ENCODE measurements around the gene KY.

Gene KY, protein sequence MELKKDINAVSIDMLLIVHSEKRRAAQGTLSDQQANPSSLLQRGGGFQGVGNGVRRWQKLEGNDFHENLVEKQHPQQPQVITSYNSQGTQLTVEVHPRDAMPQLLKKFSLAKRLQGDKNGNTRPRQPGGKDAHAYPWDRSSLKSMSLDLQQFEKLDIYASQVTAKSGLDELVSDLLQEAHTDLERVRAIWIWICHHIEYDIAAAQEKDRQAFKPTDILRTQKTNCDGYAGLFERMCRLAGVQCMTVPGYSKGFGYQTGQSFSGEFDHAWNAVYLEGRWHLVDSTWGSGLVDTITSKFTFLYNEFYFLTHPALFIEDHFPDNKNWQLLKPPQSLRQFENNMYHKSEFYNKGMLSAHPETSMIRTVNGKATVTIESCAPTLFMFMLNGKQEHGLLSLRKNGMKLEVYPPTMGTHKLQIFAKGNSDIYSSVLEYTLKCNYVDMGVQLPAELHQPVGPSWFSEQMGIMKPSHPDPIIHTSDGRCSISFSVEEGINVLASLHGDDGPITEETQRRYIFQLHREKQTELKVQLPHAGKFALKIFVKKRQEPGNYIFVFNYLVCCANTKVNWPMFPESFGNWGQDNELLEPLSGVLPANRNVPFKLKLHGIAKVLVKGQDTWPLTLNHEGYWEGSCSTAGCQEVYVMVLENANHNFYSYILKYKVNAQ

DNA sequence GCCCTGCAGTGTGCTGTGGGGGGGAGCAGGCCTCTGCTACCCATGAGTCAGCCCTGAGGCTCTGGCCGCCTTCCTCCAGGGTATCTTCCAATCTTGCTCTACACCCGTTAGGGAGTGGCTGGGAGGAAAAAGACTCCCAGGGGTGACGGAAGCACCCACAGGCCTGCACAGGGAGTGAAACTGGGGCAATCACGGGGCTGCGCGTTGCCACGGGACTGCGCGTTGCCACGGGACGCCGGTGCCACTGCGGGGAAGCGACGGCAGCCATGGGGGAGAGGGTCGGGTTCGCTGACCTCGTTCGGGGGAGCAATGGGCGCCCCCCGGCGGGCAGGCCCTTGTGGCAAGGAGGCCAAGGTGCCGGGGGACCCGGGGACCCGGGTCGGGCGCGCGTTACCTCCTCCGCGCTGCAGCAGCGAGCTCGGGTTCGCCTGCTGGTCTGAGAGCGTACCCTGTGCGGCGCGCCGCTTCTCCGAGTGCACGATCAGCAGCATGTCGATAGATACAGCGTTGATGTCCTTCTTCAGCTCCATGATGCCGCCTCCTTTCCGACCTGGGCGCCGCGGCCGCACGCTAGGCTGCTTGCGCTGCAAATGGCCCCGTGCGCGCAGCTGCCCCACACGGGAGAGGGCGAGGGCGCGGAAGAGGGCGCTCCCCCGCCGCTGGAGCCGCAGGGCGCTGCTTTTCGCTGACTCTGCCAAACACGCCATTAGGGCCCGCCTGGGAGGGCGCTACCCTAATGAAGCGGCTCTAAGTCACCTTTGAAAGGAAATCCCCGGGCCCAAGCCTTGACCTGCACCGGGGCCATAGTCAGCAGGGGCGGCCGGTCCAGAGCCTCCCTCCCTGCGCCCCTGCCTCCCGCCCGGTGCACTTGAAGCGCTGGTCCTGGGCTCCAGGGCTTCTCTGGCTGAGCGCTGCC lies at the start of gene KY:
KY (minus strand) TSS at position 592 of the 916 bp plus-strand sequence; CDS start at position 530, 62 bp downstream.
- DNase-seq = peak in 40 of 56 donors; percentile 11 to 70 (median 40)

DNA sequence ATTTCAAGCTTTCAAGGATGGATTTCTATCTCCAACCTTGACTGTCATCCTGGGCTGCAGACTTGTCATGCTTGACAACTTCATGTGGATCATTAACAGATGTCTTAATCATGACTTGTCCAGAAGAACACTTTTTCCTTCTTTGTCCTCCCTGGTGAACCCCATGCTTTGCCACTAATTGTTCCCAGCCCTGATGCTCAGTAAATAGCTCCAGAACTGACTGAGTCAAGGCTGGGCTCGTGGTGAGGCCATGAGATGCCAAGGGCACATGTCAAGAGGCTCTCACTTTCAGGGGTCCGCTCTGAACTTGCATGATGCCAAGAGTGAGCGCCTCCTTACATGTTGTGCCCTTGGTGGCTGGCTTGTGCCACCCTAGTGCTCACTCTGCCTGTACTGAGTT lies 48.9 kb upstream of the KY start:
- no peak for DNase-seq

DNA sequence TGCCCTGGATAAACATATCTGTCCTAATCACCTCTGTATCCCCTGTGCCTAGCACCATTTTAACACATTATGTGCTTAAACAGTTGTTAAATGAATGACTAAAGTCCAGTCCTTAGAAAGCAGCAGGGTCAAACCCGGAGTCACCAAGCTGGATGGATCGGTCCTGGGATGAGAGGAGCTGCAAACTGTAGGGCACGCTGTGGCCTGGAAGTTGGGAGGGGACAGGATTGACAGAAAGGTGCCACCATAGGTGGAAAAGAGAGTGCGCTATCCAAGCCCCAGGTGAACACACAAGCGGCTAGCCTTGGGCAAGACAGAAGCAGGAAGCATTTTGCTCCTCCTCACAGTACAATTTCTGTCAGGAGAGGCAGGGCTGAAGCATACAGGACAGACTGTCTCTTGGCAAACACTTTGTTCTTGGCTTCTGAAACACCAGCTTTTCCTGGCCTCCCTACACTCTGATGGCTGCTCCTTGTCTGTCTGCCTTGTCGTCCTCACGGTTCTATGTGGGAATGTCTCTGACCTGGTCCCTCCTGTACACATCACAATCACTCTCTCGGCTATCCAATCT lies 48.4 kb upstream of the KY start:
- DNase-seq = no peak

DNA sequence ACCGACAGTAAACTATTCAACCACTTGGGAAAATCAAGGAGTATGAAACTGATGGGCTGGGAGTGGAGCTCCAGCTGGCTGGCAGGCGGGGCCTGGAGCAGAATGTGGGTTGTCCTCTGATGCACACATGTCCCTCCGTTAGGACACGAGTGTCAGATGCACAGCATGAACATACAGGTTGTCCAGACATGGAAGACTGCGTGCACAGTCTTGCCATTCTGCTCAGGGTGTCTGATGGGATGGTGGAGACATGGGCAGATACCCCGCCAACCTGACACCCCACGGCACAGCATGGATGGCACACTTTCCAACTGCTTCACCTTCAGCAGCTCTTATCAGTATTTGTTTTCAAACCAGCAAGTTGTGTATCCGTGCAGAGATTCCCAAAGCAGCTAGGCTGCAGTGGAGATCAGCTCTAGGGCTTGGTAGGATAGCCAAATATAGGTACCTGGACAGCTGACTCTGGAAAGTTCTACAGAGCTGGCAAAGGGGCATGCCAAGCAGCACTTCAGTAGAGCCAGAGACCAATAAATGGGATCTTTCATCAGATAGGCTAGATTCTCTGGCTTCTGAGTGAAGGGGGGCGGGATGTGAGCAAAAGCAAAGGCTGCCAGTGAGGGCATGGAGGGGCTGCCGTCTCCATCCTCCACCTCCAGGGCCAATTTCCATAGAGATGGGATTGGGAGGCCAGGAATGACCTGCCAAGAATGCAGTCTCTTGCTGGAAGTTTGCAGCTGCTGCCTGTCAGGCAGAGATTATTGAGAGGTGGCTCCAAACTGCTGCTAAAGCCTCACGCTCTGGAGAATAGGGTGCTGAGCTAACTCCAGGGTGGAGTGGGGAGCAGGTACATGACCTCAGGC lies 47.2 kb upstream of the KY start:
- DNase-seq = peak in 15 of 56 donors; percentile 10 to 58 (median 29)

DNA sequence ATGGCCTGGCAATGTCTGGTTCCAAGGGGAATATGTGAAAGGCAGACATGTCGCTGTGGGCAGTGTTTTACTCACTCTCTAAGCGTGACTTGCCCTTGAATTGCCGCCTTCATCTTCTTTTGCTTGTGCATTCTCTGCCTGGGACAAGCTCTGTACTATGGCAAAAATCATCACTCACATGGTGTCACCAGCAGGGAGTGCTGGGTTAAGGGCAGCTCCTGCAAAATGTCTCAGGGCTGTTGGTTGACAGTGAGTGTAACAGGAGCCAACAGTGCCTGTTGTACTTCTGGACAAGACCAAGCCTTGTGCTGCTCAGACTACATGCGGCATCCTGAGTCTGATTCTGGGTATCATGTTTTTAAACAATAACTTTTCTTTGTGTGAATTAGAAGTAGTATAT lies 45.3 kb upstream of the KY start:
- no peak for DNase-seq

DNA sequence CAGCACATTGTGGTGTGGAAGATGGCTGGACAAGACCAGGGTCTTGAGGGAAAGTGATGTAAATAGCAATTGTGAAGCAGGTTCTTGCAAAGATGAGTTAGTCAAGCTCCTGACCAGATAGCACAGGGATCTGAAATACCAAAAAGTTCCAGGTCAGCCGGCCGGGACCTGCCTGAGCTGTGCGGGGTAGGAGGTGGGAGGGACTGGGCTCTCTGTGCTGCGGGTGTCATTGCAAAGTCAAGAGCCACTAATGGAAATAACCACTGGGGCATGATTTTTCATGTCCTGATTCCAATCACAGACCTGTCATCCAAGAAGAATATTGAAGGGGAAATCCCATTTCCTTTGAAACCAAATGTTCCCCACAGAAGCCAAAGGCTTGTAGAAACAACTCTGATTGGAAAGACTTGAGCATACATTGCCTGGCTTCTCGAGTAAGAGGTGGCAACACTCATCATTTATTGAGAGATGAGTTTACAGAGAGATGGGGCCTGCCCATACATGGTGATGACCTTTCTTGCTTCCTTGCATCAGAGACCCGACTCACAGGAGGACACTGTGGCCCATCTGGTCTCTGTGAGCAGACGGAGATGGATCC lies 44.2 kb upstream of the KY start:
- no peak for DNase-seq

DNA sequence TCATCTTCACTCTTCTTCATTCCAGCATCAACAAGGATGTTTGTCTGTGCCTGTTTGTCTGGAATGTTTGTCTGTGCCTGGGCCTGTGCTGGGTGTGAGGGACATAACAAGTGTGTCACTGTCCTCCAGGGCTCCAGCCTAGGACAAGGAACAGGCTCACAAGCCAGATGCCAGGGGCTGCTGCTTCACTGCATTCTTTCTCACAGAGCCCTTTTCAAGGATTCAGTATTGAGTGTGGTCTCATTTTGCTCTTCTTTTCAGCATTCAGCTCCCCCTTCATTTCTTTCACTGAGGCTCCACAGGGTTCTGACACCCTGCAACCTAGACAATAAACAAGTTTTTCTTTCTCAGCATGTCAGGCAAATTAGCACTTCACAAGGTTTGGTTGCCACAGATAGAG lies 43.6 kb upstream of the KY start:
- DNase-seq = peak in 7 of 56 donors; percentile 6 to 30 (median 13)

DNA sequence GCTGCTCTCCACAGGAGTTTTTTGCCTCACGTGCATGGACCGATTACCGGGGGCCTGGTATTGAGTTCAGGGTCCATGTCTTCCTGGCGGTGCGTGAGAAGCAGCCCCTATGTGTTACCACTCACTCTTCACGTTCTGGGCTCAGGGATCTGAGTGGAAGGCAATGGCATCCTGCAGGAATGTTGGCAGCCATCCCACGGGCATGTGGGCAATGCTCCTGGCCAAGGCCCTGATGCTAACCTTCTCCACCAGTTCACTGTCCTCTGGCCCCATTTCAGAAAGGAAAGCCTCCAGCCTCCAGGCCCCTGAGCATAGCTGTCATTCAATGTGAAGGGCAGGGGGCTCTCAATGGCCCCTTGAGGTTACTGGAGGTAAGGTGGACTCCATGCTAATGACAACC lies 43.0 kb upstream of the KY start:
- peak in 1 of 56 donors; percentile 25 for DNase-seq

DNA sequence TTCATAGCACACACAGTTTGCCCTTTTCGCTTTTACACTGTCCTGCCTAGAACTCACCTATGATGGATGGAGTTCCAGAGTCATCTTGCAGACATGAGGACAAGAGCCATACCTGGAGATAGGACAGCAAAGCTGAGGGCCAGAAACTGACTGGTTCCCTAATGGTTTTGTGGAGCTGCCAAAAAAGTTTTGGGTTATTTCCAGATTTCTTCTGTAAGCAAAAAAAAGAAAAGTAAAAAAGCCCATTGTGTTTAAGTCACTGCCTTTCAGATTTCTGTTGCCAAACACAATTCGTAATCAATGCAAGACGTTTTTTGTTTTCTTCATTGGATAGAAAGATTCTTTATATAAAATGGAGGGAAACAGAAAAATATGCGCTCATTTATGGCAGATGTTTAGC lies 42.4 kb upstream of the KY start:
- DNase-seq = no peak

DNA sequence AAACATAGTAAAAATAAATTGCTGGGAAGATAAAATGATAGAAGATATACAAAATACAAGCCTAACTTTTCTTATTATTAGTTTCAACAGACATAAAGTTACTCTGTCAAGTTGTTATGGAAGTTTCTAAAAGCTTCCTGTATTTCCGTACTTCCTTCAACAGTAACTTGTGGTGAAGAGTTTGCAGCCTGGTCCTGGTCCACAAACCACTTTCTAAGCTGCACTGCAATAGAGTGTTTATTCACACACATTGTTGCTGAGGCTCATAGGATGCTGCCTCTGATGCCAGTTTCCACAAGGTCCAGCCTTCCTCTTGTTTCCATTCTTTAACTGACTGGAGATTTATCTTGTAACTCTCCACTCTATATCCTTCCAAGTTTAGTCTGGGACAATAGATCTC lies 39.4 kb upstream of the KY start:
- DNase-seq = no peak

DNA sequence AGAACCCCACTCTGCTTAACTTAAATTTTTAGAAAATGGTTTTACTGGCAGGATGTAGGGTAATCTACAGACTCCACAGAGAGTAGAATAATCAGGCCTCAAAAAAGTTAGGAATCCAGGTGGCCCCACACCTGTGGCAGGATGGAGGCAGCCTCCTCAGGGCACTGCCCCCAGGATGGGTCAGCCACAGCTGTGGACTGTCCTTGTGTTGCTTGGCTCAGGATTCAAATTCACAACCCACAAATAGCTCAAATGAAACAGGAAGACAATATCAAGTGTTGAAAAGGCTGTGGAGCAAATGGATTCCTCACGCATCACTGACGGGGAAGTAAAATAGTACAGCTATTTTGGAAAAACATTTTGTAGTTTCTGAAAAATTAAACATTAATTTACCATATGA lies 36.8 kb upstream of the KY start:
- DNase-seq = no peak

DNA sequence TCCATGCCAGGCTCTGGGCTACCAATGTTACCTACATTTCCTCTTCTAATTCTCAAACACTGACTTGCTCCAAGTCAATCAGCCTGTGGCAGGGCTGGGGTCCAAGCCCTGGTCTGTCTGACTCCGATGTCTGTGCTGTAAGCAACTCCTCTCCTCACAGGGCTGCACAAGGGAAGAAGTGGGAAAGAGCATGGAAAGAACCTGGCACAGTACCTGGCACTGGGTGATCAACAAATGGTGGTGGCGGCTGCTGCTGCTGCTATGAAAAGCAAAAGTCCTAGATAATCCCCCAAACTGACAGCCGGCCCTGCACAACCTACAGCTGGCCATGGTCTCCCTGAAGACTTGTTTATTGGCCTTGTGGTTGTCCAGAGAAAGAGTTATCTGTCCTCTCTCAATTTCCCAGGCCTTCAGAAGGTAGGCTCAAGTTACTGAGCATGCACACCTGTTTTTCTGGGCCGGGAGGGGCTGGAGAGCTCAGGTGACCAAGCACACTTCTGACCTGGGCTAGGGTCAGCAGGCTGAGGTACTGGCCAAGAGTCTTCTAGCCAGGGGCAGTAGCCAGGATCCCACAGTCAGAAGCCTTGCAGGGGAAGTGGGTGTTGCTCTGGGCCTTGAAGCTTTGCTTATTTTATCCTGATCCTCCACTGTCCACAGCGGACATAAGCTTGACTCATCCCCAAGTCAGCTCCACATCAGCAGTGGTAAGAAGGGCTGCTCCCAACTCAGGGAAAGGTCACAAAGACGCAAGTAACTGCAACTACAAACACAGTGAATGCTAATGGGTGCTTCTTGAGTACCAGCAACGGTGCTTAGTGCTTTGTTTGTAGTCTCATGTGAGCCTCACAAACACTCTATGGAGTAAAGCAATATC lies 35.3 kb upstream of the KY start:
- DNase-seq = no peak

DNA sequence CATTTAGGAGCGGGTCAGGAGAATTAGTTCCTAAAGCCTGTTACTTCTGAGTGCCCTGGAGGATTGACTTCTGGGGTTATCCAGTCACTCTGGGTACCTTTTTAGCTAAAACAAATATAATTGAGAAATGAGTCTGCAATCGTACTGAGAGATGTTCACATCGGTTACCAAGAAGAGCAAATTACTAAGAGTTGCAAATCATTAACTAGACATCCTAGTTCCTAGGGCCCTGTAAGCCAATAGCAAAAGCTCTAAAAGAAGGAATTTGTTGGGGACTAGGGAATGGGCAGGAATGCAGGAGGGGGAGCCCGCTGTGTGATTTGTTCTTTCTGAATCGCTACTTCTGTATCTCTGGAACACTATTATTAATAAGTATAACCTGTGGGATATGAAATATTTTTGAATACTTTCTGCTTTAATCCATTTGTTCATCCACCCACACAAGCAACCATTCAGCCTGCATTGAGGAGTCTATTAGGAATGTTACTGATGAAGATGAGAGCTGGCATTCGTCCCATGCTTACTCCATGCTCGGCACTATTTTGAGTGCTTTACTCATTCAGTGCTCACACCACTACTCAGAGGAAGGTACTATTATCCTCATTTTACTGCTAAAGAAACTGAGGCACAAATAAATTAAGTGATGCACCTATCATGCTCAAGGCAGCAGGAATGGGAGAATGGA lies 31.5 kb upstream of the KY start:
- peak in 1 of 56 donors; percentile 9 for DNase-seq

DNA sequence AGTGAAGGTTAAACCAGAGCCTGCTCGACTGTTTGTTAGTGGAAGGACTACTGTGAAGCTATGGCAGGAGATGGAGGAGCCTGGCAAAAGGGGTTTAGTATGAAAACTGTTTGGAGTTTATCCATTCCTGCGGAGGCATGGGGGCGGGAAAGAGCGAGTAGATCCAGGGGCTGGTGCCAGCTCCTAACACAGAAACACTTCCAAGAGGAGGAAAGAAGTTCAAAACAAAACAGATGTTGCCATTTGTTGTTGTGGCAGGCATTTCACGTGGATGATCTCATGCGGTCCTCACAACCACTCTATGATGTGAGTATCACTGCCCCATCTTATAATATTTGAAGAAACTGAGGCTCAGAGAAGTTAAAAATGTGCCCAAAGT lies 30.7 kb upstream of the KY start:
- no peak for DNase-seq

DNA sequence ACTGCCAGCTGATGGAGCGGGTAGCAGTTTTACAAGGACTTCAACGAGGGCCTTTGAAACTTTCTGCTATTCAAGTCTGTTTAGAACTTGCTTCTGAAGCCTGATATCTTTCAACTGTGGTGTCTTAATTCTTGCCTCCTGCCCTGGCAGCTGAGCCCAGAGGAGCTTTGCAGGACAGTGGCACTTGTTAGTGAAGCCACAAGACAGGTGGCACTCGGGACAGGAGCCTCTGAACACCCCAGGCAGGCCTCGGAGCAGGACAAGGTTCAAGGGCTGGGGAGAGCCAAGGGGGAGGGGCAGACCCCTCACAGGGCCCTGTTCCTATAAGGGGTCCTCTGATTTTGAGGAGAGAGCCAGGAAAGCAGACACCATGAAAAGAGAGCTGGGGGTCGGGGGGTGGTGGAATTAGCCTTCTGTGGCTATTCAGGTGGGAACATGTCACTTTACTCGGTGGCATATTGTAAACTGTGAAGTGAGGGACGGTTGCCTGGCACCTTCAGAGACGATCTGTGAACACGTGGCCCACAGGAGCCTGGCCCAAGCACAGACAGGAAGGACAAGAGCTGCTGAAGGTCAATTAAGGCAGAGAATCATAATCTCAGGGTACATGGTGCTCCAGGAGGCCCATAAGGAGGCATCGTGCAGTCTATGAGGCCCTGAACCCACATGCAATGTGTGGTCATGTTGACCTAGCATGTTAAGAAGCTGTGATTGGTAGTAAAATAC lies 30.1 kb upstream of the KY start:
- no peak for DNase-seq

DNA sequence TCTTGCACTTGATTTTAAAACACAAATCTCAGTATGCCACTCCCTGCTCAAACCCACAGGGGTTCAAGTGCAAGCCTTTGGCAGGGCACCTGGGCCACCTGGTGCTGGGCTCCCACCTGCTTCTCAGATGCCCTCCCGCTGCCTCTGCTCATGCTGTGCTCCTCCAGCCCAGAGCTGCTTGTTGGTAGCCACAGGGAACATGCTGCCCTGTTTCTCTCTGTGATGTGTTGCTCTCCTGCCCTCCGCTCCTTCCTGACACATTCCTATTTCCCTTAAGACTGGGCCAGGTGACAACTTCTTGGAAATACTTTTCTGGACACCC lies 27.1 kb upstream of the KY start:
- no peak for DNase-seq

DNA sequence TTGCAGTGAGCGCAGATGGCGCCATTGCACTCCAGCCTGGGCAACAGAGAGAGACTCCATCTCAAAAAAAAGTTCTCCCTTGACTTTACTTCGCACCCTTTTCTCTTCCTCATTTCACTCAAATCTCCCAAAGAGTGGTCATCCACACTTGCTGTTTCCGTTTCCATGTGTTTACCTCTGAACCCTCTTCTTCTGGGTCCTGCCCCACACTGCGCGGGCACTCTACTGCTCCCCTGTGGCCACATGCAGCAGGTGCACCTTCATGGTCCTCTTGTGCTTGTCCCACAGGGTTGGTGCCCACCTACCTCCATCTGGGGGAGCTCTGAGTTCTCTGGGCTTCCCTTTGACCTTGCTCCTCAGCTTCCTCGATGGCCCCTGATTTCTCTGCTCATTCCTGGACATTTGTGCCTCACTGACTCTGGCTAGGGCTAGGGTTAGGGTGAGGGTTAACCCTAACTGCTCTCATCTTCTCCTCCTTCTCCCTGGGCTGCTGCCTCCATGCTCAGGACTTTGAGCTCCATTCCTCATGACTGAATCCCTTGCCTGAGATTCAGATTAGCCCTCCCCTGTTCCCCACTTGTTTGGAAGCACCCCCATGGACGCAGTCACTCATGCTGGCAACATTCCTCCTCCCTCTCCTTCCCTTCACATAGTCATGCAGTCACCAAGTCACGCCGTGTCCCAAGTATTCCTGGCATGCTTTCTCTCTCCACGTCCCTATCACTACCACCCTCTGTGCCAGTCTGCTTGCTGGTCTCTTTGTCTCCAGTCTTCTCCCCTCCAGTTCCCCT lies 26.6 kb upstream of the KY start:
- DNase-seq = no peak

Data from amygdala (tissue), 56 donors.